ENCODE results near the gene ID1. TPM values are rescaled to one million over a fixed set of nuclear protein-coding genes. Genes with fewer than 3 reads are reported as not detected.
A peak's percentile ranks its signal among the peaks of the same experiment; 100 is the strongest.

ID1 gene
- total and polyA plus RNA-seq, 2 of the 13 experiments (the other 11 are each of a cell fraction or from before 2014, with no cell fraction given) = 320 to 419 TPM

DNA sequence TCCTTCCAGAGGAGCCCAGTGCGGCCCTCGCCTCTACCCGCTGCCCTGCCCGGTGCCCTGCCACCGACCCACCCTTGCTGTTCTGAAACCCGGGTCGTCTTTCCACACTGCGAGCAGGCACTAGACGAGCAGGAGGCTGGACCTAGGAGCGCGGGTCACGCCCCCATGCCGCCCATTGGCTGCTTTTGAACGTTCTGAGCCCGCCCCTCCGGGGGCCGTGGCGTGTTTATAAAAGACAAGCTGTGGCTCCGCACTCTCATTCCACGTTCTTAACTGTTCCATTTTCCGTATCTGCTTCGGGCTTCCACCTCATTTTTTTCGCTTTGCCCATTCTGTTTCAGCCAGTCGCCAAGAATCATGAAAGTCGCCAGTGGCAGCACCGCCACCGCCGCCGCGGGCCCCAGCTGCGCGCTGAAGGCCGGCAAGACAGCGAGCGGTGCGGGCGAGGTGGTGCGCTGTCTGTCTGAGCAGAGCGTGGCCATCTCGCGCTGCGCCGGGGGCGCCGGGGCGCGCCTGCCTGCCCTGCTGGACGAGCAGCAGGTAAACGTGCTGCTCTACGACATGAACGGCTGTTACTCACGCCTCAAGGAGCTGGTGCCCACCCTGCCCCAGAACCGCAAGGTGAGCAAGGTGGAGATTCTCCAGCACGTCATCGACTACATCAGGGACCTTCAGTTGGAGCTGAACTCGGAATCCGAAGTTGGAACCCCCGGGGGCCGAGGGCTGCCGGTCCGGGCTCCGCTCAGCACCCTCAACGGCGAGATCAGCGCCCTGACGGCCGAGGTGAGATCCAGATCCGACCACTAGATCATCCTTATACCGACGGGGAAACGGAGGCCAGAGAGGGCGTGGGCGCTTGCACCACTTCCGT is at the start of gene ID1 (continued):
- TF ChIP-seq ZMYM4 (CRISPR knock-in tag; IDR thresholded peaks at IDR 0.05) (peak; percentile 96), CEBPG (CRISPR knock-in tag; IDR thresholded peaks at IDR 0.05) (peak; percentile 65), CBX1 (IDR thresholded peaks at IDR 0.05; ENCODE audit: low read depth) (peak; percentile 100), RFXANK (CRISPR knock-in tag; IDR thresholded peaks at IDR 0.05) (peak; percentile 94), BRCA1 (CRISPR knock-in tag; IDR thresholded peaks at IDR 0.05) (peak; percentile 97), ZNF543 (CRISPR knock-in tag; IDR thresholded peaks at IDR 0.05) (peak; percentile 96), PHB2 (IDR thresholded peaks at IDR 0.05; ENCODE audit: partially characterized antibody) (no peak), SMAD9 (CRISPR knock-in tag; IDR thresholded peaks at IDR 0.05) (no peak; the same call in 1 of the 2 replicates), HINFP (CRISPR knock-in tag; IDR thresholded peaks at IDR 0.05; ENCODE audit: low read depth) (peak; percentile 96), TBX3 (IDR thresholded peaks at IDR 0.05; ENCODE audit: borderline replicate concordance) (no peak), ZNF660 (CRISPR knock-in tag; IDR thresholded peaks at IDR 0.05; ENCODE audit: borderline replicate concordance, low read depth) (no peak; the same call in 1 of the 2 replicates), ZNF124 (CRISPR knock-in tag; IDR thresholded peaks at IDR 0.05) (peak; percentile 98), NFKBIZ (CRISPR knock-in tag; IDR thresholded peaks at IDR 0.05) (peak; percentile 72), ZNF530 (CRISPR knock-in tag; IDR thresholded peaks at IDR 0.05; ENCODE audit: low read depth) (peak; percentile 86), ZNF878 (CRISPR knock-in tag; IDR thresholded peaks at IDR 0.05) (peak; percentile 95), ZC3H13 (CRISPR knock-in tag; IDR thresholded peaks at IDR 0.05) (0 out of 2 replicates have a peak, but pooled peaks have one; percentile 100), MED8 (CRISPR knock-in tag; IDR thresholded peaks at IDR 0.05; ENCODE audit: insufficient replicate concordance) (peak; percentile 99), GPN1 (CRISPR knock-in tag; IDR thresholded peaks at IDR 0.05; ENCODE audit: borderline replicate concordance) (peak; percentile 14; the same call in 1 of the 2 replicates), ZFY (CRISPR knock-in tag; IDR thresholded peaks at IDR 0.05) (peak; percentile 78), ESRRA (CRISPR knock-in tag; IDR thresholded peaks at IDR 0.05; ENCODE audit: low read depth) (peak; percentile 77; the same call in 1 of the 2 replicates), CHD4 (IDR thresholded peaks at IDR 0.05; ENCODE audit: borderline replicate concordance, low read length) (no peak), ZNF704 (CRISPR knock-in tag; IDR thresholded peaks at IDR 0.05; ENCODE audit: borderline replicate concordance) (peak; percentile 96)
- TF ChIP-seq, protein P1, sequence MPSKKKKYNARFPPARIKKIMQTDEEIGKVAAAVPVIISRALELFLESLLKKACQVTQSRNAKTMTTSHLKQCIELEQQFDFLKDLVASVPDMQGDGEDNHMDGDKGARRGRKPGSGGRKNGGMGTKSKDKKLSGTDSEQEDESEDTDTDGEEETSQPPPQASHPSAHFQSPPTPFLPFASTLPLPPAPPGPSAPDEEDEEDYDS (CRISPR knock-in tag; IDR thresholded peaks at IDR 0.05) = peak; percentile 100
- TF ChIP-seq, protein P2, sequence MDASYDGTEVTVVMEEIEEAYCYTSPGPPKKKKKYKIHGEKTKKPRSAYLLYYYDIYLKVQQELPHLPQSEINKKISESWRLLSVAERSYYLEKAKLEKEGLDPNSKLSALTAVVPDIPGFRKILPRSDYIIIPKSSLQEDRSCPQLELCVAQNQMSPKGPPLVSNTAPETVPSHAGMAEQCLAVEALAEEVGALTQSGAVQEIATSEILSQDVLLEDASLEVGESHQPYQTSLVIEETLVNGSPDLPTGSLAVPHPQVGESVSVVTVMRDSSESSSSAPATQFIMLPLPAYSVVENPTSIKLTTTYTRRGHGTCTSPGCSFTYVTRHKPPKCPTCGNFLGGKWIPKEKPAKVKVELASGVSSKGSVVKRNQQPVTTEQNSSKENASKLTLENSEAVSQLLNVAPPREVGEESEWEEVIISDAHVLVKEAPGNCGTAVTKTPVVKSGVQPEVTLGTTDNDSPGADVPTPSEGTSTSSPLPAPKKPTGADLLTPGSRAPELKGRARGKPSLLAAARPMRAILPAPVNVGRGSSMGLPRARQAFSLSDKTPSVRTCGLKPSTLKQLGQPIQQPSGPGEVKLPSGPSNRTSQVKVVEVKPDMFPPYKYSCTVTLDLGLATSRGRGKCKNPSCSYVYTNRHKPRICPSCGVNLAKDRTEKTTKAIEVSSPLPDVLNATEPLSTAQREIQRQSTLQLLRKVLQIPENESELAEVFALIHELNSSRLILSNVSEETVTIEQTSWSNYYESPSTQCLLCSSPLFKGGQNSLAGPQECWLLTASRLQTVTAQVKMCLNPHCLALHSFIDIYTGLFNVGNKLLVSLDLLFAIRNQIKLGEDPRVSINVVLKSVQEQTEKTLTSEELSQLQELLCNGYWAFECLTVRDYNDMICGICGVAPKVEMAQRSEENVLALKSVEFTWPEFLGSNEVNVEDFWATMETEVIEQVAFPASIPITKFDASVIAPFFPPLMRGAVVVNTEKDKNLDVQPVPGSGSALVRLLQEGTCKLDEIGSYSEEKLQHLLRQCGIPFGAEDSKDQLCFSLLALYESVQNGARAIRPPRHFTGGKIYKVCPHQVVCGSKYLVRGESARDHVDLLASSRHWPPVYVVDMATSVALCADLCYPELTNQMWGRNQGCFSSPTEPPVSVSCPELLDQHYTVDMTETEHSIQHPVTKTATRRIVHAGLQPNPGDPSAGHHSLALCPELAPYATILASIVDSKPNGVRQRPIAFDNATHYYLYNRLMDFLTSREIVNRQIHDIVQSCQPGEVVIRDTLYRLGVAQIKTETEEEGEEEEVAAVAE (CRISPR knock-in tag; IDR thresholded peaks at IDR 0.05; ENCODE audit: borderline replicate concordance) = peak; percentile 90

Data from HepG2 (cell line).